ENCODE results near the gene KDM4C.
"Not testable (repeated sequence)": the region's sequence is repeated elsewhere in the genome, so short reads cannot be mapped to it uniquely, and the experiment has no call there.

Gene KDM4C

GRCh38 chr9:7161469-7161868 is 403.7 kb downstream of the KDM4C start:
- DNase-seq (ENCODE audit: low read depth in 4 of 4, low spot score in 1 of 4) = no peak

DNA sequence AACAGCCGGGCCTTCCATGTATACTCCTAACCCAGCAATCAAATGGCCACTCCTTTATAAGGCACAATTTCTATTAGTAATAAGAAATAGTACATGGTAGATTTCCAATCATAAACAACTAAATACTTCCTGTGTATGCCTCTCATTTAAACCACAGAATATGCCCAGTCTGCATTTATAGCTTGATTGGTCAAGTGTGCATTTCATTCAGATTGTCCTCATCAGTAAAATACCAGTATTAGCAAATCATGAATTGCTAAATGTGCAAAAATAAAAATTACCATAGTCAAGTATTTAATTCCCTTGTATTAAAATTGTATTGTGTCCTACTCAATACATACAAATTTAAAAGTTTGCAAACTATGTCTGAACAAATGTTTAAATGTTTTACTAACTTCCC is 406.2 kb downstream of the KDM4C start:
- DNase-seq (ENCODE audit: low read depth in 4 of 4, low spot score in 1 of 4) = no peak

DNA sequence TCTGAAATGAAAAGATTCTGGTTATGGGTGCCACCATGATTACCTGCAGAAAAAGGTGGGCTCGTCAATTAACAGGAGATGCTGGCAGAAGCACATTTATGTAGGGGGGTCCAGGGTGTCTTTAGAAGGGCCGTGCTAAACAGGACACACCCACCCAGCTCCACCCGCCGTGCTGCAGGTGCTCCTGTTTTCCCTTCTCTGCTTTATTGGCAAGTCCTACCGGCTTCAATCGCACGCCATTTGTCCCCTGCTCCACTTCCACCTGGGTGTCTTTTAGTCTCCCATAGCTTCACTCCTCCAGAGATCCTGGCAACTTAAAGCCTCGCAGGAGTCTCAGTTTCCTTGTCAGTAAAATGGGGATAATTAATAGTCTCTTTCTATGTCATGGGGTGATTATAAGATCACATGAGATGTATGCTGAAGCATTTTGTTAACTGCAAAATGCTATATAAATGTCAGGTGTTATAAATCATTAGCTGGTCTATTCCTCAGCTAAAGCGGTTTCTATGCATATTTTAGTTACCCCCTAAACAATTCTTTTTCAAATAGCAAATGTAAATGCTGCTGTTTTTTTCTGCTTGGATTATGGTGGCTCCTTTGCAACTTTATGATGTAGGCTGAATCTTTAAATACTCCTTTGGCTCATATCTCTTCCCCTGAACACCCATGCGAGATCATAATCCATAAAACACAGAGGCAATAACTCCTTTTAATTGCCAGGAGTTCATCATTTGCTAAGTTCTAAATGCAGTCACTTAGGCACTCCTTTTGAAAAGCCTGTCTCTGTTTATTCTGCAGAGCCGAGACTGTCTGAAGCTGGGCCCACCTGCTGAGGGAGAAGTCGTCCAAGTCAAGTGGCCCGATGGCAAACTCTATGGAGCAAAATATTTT is 406.9 kb downstream of the KDM4C start:
- DNase-seq (ENCODE audit: low read depth in 4 of 4, low spot score in 1 of 4) = no peak

DNA sequence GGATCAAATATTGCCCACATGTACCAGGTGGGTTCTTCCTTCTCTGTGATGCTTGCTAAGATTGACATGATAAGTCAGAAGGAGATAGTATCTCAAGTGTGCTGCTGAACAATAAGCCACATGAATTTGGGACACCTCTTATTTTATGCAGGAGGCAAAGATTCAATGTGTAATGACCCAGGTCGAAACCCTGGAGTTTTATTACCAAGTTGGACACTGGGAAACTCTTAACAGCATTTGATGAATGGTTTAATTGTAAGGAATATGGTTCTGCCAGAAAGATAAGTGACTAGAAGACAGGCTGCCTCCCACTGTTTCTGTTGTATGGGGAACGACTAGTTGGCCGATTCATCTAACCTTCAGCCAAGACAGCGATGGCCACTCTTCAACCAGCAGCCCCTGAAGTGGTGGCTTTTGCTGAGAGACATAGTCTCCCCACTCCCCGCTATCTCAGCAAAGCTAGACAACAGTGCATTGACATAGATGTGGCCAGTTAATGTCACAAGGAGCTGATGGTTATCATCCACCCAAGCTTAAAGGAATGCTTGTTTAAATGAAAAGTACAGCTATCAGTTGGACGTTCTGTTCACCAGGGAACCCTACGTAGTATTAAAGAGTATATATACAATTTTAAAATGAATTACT is 407.7 kb downstream of the KDM4C start:
- no peak for DNase-seq (ENCODE audit: low read depth in 4 of 4, low spot score in 1 of 4)

DNA sequence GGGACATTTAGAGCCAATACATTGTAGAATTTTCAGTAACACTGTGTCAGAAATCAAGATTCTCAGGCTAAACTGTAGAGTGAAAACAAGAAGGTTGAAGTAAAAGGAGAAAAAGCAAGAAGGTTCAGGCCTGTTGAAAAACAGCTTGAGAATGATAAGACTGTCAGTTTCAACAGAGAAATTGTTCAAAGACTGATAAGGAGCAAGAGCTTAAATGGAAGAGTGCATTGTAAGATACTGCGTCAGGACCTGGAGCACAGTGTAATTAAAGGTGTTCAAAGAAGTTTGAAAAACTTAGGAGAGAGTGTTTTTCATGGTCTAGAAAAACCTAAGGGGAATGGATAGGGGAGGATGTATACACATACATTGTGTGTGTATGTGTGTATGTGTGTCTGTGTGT is 408.3 kb downstream of the KDM4C start:
- no peak for DNase-seq (ENCODE audit: low read depth in 4 of 4, low spot score in 1 of 4)

DNA sequence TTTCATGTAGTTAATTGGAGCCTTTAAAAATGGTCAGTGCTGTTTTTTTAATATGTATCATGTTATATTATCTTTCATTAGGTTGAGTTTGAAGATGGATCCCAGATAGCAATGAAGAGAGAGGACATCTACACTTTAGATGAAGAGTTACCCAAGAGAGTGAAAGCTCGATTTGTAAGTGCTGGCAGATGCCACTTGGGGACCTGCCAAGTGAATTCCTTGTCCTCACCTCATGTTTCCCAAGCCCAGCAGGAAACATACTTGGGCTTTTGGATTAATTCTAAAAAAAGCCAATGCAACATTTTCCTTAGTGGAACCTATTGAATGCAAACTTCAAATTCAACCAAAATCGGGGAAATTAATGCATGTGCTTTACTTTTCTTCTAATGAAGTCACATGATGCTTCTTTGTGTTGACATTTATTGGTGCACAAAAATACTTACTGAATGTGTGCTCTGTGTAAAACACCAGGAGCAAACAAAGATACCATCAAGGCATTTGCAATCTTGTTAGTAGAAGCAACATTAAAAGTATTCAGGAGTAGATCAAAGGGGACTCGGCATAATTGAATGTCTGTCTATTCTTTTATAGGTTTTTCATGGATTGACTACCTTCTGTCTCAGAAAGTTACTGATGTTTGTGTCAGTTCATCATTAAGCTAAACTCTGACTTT is 412.1 kb downstream of the KDM4C start:
- no peak for DNase-seq (ENCODE audit: low read depth in 4 of 4, low spot score in 1 of 4)

- no peak for DNase-seq (ENCODE audit: low read depth in 4 of 4, low spot score in 1 of 4)
These were observed 413.8 kb downstream of the KDM4C start for GRCh38 chr9:7171396-7172153.

DNA sequence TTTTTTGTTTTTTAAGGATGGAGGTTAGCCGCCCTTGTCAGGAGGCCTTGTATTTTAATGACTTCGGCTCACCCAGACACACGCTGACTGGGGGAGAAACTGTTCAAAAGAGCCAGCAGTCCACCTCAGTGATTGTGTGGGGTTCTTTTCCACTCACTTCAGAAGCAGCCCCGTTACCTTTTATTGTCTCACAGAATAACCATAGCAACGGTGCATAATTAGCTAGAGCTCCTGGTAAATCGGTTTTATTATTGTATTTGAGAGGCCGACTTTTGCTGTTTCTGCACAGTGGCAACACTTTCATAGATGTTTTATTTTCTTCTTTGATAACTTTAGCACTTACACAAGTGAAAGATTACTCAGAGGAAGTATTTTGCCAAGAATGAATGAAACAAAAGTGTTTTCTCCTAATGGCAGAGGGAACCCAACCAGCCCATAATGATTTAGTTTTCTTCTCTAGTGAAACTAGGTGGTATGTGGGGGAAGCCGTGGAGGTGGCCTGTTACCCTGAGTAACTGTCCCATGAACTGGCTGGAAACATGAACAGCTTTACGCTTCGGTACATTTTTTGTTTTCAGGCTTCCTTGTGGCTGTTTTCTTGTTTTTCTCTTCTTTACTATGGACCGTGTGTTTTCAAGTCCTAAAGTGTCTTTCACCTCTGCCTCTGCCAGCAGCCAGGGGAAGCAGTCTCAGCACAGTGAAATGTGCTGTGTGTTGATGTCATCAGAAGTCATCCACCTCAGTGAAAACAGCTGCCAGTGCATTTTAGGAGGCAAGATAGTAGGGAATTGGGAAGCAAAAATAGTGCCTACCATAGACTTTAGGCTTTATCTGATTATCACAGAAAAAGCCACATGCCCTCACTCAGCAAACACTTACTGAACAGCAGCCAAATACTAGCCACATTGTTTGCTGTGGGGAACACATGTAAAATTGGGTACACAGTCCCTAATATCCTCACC is 414.7 kb downstream of the KDM4C start:
- DNase-seq (ENCODE audit: low read depth in 4 of 4, low spot score in 1 of 4) = no peak

DNA sequence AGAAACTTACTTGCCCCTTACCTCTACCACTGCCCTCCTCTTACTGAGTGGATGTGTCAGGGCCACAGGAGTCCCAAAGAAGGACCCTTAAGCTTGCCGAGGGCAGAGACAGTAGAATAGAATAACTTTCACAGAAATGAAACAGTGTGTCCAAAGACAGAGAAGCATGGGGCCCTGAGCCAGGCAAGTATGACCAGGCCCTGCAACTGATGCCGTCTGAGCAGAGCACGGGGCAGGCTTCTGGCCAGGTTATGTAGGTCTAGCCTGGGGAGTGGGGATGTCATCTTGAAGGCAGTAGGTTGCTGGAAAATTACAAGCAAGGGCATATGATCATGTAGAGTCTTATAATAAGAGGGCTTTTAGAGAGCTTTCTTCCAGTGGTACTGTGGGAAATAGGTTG is 415.4 kb downstream of the KDM4C start:
- no peak for DNase-seq (ENCODE audit: low read depth in 4 of 4, low spot score in 1 of 4)

- DNase-seq (ENCODE audit: low read depth in 4 of 4, low spot score in 1 of 4) = no peak
These were observed 416.5 kb downstream of the KDM4C start for GRCh38 chr9:7174301-7174700.

- DNase-seq (ENCODE audit: low read depth in 4 of 4, low spot score in 1 of 4) = no peak
These were observed 417.1 kb downstream of the KDM4C start for GRCh38 chr9:7174884-7175283.

- DNase-seq (ENCODE audit: low read depth in 4 of 4, low spot score in 1 of 4) = no peak
These were observed 418.8 kb downstream of the KDM4C start for GRCh38 chr9:7176561-7176960.

GRCh38 chr9:7177383-7177782 is 419.6 kb downstream of the KDM4C start:
- DNase-seq (ENCODE audit: low read depth in 4 of 4, low spot score in 1 of 4) = no peak

GRCh38 chr9:7178729-7179128 is 421.0 kb downstream of the KDM4C start:
- DNase-seq (ENCODE audit: low read depth in 4 of 4, low spot score in 1 of 4) = no peak

GRCh38 chr9:7180247-7180646 is 422.5 kb downstream of the KDM4C start:
- DNase-seq (ENCODE audit: low read depth in 4 of 4, low spot score in 1 of 4) = no peak

GRCh38 chr9:7183139-7183538 is 425.4 kb downstream of the KDM4C start:
- DNase-seq (ENCODE audit: low read depth in 4 of 4, low spot score in 1 of 4) = not testable (repeated sequence)

- DNase-seq (ENCODE audit: low read depth in 4 of 4, low spot score in 1 of 4) = no peak
These were observed 427.8 kb downstream of the KDM4C start for GRCh38 chr9:7185612-7186011.

DNA sequence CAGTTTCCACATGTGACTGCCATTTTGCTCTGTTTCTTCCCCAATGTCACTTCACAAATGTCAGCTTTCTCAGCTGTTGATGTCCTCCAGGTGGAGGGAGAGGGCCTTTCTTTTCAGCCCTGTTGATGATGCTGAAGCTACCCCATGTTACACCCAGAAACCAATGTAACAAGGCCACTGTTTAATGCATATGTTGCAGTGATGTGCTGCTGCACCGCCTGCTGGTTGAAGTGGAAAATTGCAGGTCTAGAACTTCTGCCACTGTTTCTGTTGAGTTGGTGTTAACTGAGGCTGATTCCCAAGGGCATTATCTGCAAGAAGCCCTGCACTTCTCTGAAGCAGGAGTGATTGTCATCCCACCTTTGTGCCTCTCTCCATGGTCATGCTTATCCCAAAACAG is 428.4 kb downstream of the KDM4C start:
- no peak for DNase-seq (ENCODE audit: low read depth in 4 of 4, low spot score in 1 of 4)

GRCh38 chr9:7192266-7192665 is 434.5 kb downstream of the KDM4C start:
- DNase-seq (ENCODE audit: low read depth in 4 of 4, low spot score in 1 of 4) = no peak

DNA sequence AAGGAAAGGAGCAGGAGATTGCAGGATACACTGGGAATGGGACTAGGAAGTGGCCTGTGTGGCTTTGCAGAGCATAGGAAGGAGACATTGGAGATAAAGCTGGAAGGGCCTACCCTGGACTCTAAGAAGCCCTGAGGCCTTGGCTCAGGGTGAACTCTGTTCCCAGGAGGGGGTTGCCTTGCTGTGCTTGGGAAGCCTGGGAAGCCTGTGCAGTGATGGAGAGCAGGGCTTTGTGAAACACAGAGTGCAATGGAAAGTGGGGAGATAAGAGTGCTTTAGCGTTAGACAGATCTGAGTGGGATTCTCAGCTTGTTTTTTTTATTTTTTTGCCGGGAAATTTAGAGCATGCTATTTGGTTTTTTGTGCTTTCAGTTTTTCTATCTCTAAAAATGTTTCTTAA is 437.8 kb downstream of the KDM4C start:
- no peak for DNase-seq (ENCODE audit: low read depth in 4 of 4, low spot score in 1 of 4)

All from stimulated activated CD4-positive, alpha-beta T cell treated with anti-CD3 and anti-CD28 coated beads, Interleukin-1b, Interleukin-23, amount 100 ng/mL, for 24 hours (primary cell).